ENCODE results near the gene TSBP1. TPM values are rescaled to one million over a fixed set of nuclear protein-coding genes. Genes with fewer than 3 reads are reported as not detected.
"Not testable (repeated sequence)": the region's sequence is repeated elsewhere in the genome, so short reads cannot be mapped to it uniquely, and the experiment has no call there.

Gene TSBP1
- total RNA-seq, 1 experiment from 2014 or later: not detected

DNA sequence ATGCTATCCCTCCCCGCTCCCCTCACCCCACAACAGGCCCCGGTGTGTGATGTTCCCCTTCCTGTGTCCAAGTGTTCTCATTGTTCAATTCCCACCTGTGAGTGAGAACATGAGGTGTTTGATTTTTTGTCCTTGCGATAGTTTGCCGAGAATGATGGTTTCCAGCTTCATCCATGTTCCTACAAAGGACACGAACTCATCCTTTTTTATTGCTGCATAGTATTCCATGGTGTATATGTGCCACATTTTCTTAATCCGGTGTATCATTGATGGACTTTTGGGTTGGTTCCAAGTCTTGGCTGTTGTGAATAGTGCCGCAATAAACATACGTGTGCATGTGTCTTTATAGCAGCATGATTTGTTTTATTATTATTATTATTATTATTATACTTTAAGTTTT, 13.2 kb downstream of the TSBP1 start:
- H3K14ac ChIP-seq (ENCODE audit: insufficient read depth, low read length); H3K9ac ChIP-seq (ENCODE audit: extremely low read depth, insufficient read length, low read length); H2AK5ac ChIP-seq (ENCODE audit: insufficient read length, low read length); H4K8ac ChIP-seq (replicated peaks; ENCODE audit: insufficient read length, low read depth, low read length); H3K27me3 ChIP-seq (ENCODE audit: insufficient read depth, low read length); H3K4me2 ChIP-seq (ENCODE audit: insufficient read depth, insufficient read length, low read length); DNase-seq; H3K4me1 ChIP-seq (ENCODE audit: insufficient read depth, low read length); H3K4me3 Mint-ChIP-seq; H4K5ac ChIP-seq (ENCODE audit: insufficient read length, low read depth, low read length); H3K27ac ChIP-seq (ENCODE audit: insufficient read length, low read depth, low read length); H3K79me1 ChIP-seq (ENCODE audit: insufficient read depth, low read depth, low read length, poor library complexity, severe bottlenecking); H3T11ph ChIP-seq (ENCODE audit: low read length); H2AFZ ChIP-seq (ENCODE audit: low read length); H3K36me3 Mint-ChIP-seq (ENCODE audit: insufficient read depth in 1 of 3, low read depth in 3 of 3); H3K9me3 ChIP-seq (ENCODE audit: control insufficient read depth, low read depth, low read length); H3K4ac ChIP-seq (ENCODE audit: low read depth, low read length); H3K23me2 ChIP-seq (ENCODE audit: insufficient read length, low read depth, low read length, poor library complexity, severe bottlenecking); H3K27me3 Mint-ChIP-seq (ENCODE audit: low read depth); H3K27ac Mint-ChIP-seq; H3K4me1 Mint-ChIP-seq; H2BK5ac ChIP-seq (ENCODE audit: insufficient read length, low read length); H3K56ac ChIP-seq (ENCODE audit: insufficient read length, low read depth, low read length); H4K91ac ChIP-seq (ENCODE audit: insufficient read length, low read depth, low read length); H4K20me1 ChIP-seq (ENCODE audit: control insufficient read depth, insufficient read depth, insufficient read length); H2BK120ac ChIP-seq (ENCODE audit: low read depth, low read length, poor library complexity, severe bottlenecking); H3K18ac ChIP-seq (ENCODE audit: insufficient read length, low read depth, low read length); H3K79me2 ChIP-seq (ENCODE audit: insufficient read depth, low read length); H2BK15ac ChIP-seq (ENCODE audit: low read depth, low read length); H2BK12ac ChIP-seq (ENCODE audit: insufficient read length, low read depth, low read length); H3K9me3 Mint-ChIP-seq; H3K23ac ChIP-seq (ENCODE audit: insufficient read length, low read depth, low read length); H2BK20ac ChIP-seq (ENCODE audit: low read depth, low read length, poor library complexity, severe bottlenecking): not testable (repeated sequence)
- no CpG with 5 or more reads among the region's 8 CpGs for WGBS (ENCODE audit: extremely low coverage, insufficient read length, low lambda C conversion rate)

Data from H9 (cell line).